Erythroblast (primary cell): Measurements from ENCODE around the gene PKDCC.

Experiments
- GATA1 ChIP-seq: IDR thresholded peaks from 2 replicates; pipeline ENCODE4 v1.6.1; 2011; ENCODE audit warnings: low read depth, mild to moderate bottlenecking, control low read depth, low read length, moderate library complexity
- POLR2A ChIP-seq: IDR thresholded peaks from 2 replicates; pipeline ENCODE4 v1.6.1; 2011; ENCODE audit warnings: mild to moderate bottlenecking, low read length

DNA sequence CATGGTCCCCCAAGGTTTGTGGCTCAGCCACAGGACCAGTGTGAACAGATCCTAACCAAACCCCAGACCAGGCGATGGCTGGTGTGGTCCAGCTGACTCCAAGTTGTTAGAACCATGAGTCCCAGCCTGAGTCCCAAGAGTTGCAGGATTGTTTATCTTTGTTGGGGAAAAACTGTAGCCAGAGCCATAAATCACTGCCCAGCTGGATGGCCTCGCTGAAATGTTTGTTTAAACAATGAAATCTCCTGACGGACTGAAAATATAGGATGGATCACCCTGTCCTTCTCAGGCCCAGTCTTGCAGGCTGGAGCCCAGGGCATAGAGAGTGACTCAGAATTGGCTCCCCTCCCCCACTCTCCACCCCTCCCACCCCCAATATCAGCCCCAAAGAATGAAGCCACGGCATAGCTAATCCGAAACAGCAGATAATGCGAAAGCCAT lies 36.4 kb downstream of the PKDCC start:
- no peak for TF ChIP-seq POLR2A
- no peak for TF ChIP-seq GATA1
